DMS53 (cell line): Measurements from ENCODE around the gene MSLN.

Experiments
- DNase-seq: peaks from one replicate; lab custom pipeline; 2025; lab: John Stamatoyannopoulos, UW

Gene MSLN

GRCh38 chr16:760545-761343 is at the start of gene MSLN:
TSS of gene MSLN (plus strand) at chr16:760734. CDS start at chr16:762681, 1,947 bp downstream.
- DNase-seq, result no peak

- no peak for DNase-seq
These were observed 49.5 kb upstream of the MSLN start for GRCh38 chr16:711084-711483.

- DNase-seq, result peak; percentile 80
These were observed 48.8 kb upstream of the MSLN start for GRCh38 chr16:711548-712320.

- DNase-seq, result peak; percentile 88
These were observed 47.7 kb upstream of the MSLN start for GRCh38 chr16:712740-713250.

- no peak for DNase-seq
These were observed 46.5 kb upstream of the MSLN start for GRCh38 chr16:714079-714478.

- DNase-seq, result peak; percentile 90
These were observed 45.7 kb upstream of the MSLN start, which contains the start of gene METRN for GRCh38 chr16:714558-715476. TSS of gene METRN (plus strand) at chr16:715118. CDS start at chr16:715290, 172 bp downstream.

GRCh38 chr16:715477-716199 is 44.9 kb upstream of the MSLN start:
- peak; percentile 74 for DNase-seq

GRCh38 chr16:716200-716568 is 44.4 kb upstream of the MSLN start:
- DNase-seq, result peak; percentile 74

GRCh38 chr16:716768-717325 is 43.7 kb upstream of the MSLN start:
- DNase-seq, result no peak

- DNase-seq, result no peak
These were observed 42.9 kb upstream of the MSLN start for GRCh38 chr16:717450-718245.

- no peak for DNase-seq
These were observed 42.1 kb upstream of the MSLN start for GRCh38 chr16:718389-718788.

GRCh38 chr16:718922-719321 is 41.6 kb upstream of the MSLN start:
- no peak for DNase-seq

- peak; percentile 82 for DNase-seq
These were observed 40.6 kb upstream of the MSLN start for GRCh38 chr16:719815-720446.

GRCh38 chr16:720447-720989 is 40.0 kb upstream of the MSLN start:
- DNase-seq, result peak; percentile 87

- peak; percentile 93 for DNase-seq
These were observed 39.4 kb upstream of the MSLN start, which contains the start of gene ANTKMT for GRCh38 chr16:720990-721764. TSS of gene ANTKMT (plus strand) at chr16:721146. CDS start at chr16:721275, 129 bp downstream.

GRCh38 chr16:721765-722540 is 38.6 kb upstream of the MSLN start:
- no peak for DNase-seq

GRCh38 chr16:722835-723633 is 37.5 kb upstream of the MSLN start:
- no peak for DNase-seq
